Spleen (tissue), 11 donors: ENCODE measurements around the gene RARA. TPM values are rescaled to one million over a fixed set of nuclear protein-coding genes. Genes with fewer than 3 reads are reported as not detected.
A peak's percentile ranks its signal among the peaks of the same experiment; 100 is the strongest.

ENCODE experiments used
- DNase-seq: peaks from one replicate; pipeline ENCODE4 v3.0.0-alpha.2; 2020
- H3K27ac ChIP-seq, 8 donors: fragments of 200-600 bp; sonication (generic) in 7 of 8; 1 replicate in 4 of 8; 2 replicates in 4 of 8; pipeline versions ENCODE4 v1.5.0 to v1.8.0; 2016 to 2021; ENCODE audit warnings: inconsistent platforms in 4 of 8, mild to moderate bottlenecking in 4 of 8, moderate library complexity in 1 of 8
- H3K27me3 ChIP-seq, 7 donors: fragments of 200-600 bp; sonication (generic) in 6 of 7; replicated peaks in 1 of 7; 1 replicate in 4 of 7; 2 replicates in 3 of 7; pipeline versions ENCODE4 v1.5.0 to v1.8.0; 2016 to 2021; ENCODE audit warnings: inconsistent platforms in 3 of 7, mild to moderate bottlenecking in 1 of 7
- H3K36me3 ChIP-seq, 6 donors: fragments of 200-600 bp; sonication (generic) in 5 of 6; 1 replicate in 4 of 6; 2 replicates in 2 of 6; pipeline versions ENCODE4 v1.5.0 to v1.8.0; 2016 to 2021; ENCODE audit warnings: inconsistent platforms in 2 of 6
- H3K4me1 ChIP-seq, 6 donors: fragments of 200-600 bp; sonication (generic) in 5 of 6; 1 replicate in 3 of 6; 2 replicates in 3 of 6; pipeline versions ENCODE4 v1.5.0 to v1.8.0; 2016 to 2021; ENCODE audit warnings: inconsistent platforms in 3 of 6
- H3K4me3 ChIP-seq, 8 donors: fragments of 200-600 bp; sonication (generic) in 7 of 8; 1 replicate in 4 of 8; 2 replicates in 4 of 8; pipeline versions ENCODE4 v1.5.0 to v1.8.0; 2016 to 2021; ENCODE audit warnings: inconsistent platforms in 4 of 8, mild to moderate bottlenecking in 4 of 8, moderate library complexity in 2 of 8
- H3K9me3 ChIP-seq, 8 donors: fragments of 200-600 bp; sonication (generic) in 7 of 8; 1 replicate in 4 of 8; 2 replicates in 4 of 8; pipeline versions ENCODE4 v1.5.0 to v1.8.0; 2016 to 2021; ENCODE audit warnings: inconsistent platforms in 4 of 8
- CTCF ChIP-seq, 11 experiments: fragments of 200-600 bp in 7 of 11; fragments of 450-650 bp in 4 of 11; sonication (generic) in 4 of 11; IDR thresholded peaks in 8 of 11; conservative IDR thresholded peaks in 3 of 11; 1 replicate in 7 of 11; 2 replicates in 4 of 11; pipeline versions ENCODE4 v1.4.0 to v1.8.0; 2016 to 2021; ENCODE audit warnings: antibody characterized with exemption in 11 of 11, inconsistent platforms in 4 of 11, mild to moderate bottlenecking in 1 of 11
- POLR2A ChIP-seq, 3 donors: fragments of 450-650 bp; IDR thresholded peaks; one replicate each; pipeline ENCODE4 v1.5.1; 2017; ENCODE audit warnings: antibody characterized with exemption in 3 of 3, mild to moderate bottlenecking in 1 of 3
- POLR2AphosphoS5 ChIP-seq, 3 donors: sonication (generic); formaldehyde crosslinking; IDR thresholded peaks; one replicate each; pipeline ENCODE4 v1.5.1; 2017; ENCODE audit warnings: antibody characterized with exemption in 3 of 3
- WGBS, 5 donors: extraction: QIAGEN DNeasy Blood & Tissue Kit in 3 of 5; methylation state at CpG; one replicate each; pipeline versions ENCODE4 v1.1.5 to v1.1.7; 2013 to 2018; 5-methylcytosine and 5-hydroxymethylcytosine counted together
- intact Hi-C: fragments of 100-400 bp; cut with DNase I; formaldehyde crosslinking; loops from one replicate; pipeline ENCODE4 v1.15.0; 2023; ENCODE audit warnings: low total_unique reads
- polyA plus RNA-seq, 3 donors: library from polyadenylated mRNA; stranded (reverse); fragments of 200-250 nt; gene quantifications; one replicate each; pipeline ENCODE4 v1.2.1, GENCODE V29; 2013
- total RNA-seq, 7 donors: library from RNA; depleted of rRNA in 3 of 7; stranded (reverse); fragments of >200 nt in 3 of 7; fragmentation: NEBNext Ultra II Directional in 4 of 7; extraction: Animal tissue kit (Norgen Biotek cat#: 25700) in 4 of 7; gene quantifications; one replicate each; pipeline versions ENCODE4 v1.1.0 to v1.2.1, GENCODE V29; 2016 to 2021
- donor health status: healthy with polysubstance abuse.
- donor health status: DM: no; HTN: no; CAD: no; lungs with moderate emphysema.
- donor health status: DM: no; HTN: no; CAD: no.
- donor health status: Bipolar disorder and iron deficiency.
- donor health status: healthy.
- donor health status: DM: no; HTN: no; CAD: no.
- donor health status: DM: yes; HTN: yes; CAD: no.

The RARA gene
- total and polyA plus RNA-seq, 10 donors: 13.3 to 95.1 (median 58.9) TPM

GRCh38 chr17:40333781-40334448 lies 24.9 kb downstream of the RARA start:
- no peak for TF ChIP-seq POLR2A (IDR thresholded peaks at IDR 0.05)
- TF ChIP-seq POLR2AphosphoS5 (IDR thresholded peaks at IDR 0.05): peak; percentile 36 to 80 (median 40)
- TF ChIP-seq CTCF (IDR thresholded peaks at IDR 0.05 in 8 of 11, conservative IDR thresholded peaks at IDR 0.05 in 3 of 11): no peak
- 53 to 66% (median 64%) methylated on average over 2 to 4 of the region's 4 CpGs for WGBS, 5 donors
- intact Hi-C loops: no loop called here

GRCh38 chr17:40335620-40336019 lies 26.6 kb downstream of the RARA start:
- Histone ChIP-seq H3K4me3 (no peak overlapping the region), H3K27me3 (no peaks in the 10 kb centered on the region), H3K27ac (peak overlapping the region in 5 of 8 donors; percentile 56 to 97 (median 95)), H3K4me1 (peaks cover 76 to 100% (median 100%) of the 10 kb centered on the region in 6 donors), H3K9me3 (no peaks in the 10 kb centered on the region), H3K36me3 (peaks cover 0 to 66% (median 15%) of the 10 kb centered on the region in 6 donors)
- TF ChIP-seq CTCF (IDR thresholded peaks at IDR 0.05 in 8 of 11, conservative IDR thresholded peaks at IDR 0.05 in 3 of 11) (no peak), POLR2AphosphoS5 (IDR thresholded peaks at IDR 0.05) (no peak)
- 86 to 97% (median 93%) methylated on average over 8 of the region's 8 CpGs for WGBS, 5 donors
- no peak for DNase-seq
- intact Hi-C loops: no loop called here

More at GRCh38 chr17:40333781-40334448, 24.9 kb downstream of the RARA start:
- Histone ChIP-seq H3K36me3 (peaks cover 0 to 51% (median 15%) of the 10 kb centered on the region in 6 donors), H3K4me1 (peaks cover 77 to 100% (median 100%) of the 10 kb centered on the region in 6 donors), H3K9me3 (no peaks in the 10 kb centered on the region), H3K4me3 (peak overlapping the region in 2 of 8 donors; percentile 6 to 47), H3K27me3 (no peaks in the 10 kb centered on the region), H3K27ac (peak overlapping the region; percentile 6 to 97 (median 85))
- DNase-seq: no peak

GRCh38 chr17:40337351-40337750 lies 28.4 kb downstream of the RARA start:
- no peak for TF ChIP-seq POLR2A (IDR thresholded peaks at IDR 0.05)
- intact Hi-C loops: no loop called here
- Histone ChIP-seq H3K4me1 (peaks cover 65 to 100% (median 91%) of the 10 kb centered on the region in 6 donors), H3K4me3 (peak overlapping the region in 1 of 8 donors; percentile 29), H3K27me3 (no peaks in the 10 kb centered on the region), H3K27ac (peak overlapping the region in 7 of 8 donors; percentile 15 to 97 (median 95)), H3K36me3 (peaks cover 0 to 49% (median 0%) of the 10 kb centered on the region in 6 donors), H3K9me3 (no peaks in the 10 kb centered on the region)
- no peak for DNase-seq
- WGBS, 5 donors: 67 to 78% (median 68%) methylated on average over 8 of the region's 8 CpGs

GRCh38 chr17:40338058-40338457 lies 29.1 kb downstream of the RARA start:
- Histone ChIP-seq H3K27me3 (no peaks in the 10 kb centered on the region), H3K9me3 (no peaks in the 10 kb centered on the region), H3K4me3 (peak overlapping the region in 1 of 8 donors; percentile 29), H3K4me1 (peaks cover 59 to 100% (median 91%) of the 10 kb centered on the region in 6 donors), H3K27ac (peak overlapping the region in 7 of 8 donors; percentile 36 to 97 (median 95)), H3K36me3 (peaks cover 0 to 42% (median 0%) of the 10 kb centered on the region in 6 donors)
- no peak for DNase-seq
- intact Hi-C loops: no loop called here
- 54 to 70% (median 56%) methylated on average over 5 of the region's 5 CpGs for WGBS, 5 donors
- TF ChIP-seq CTCF (IDR thresholded peaks at IDR 0.05 in 8 of 11, conservative IDR thresholded peaks at IDR 0.05 in 3 of 11): no peak
- TF ChIP-seq POLR2AphosphoS5 (IDR thresholded peaks at IDR 0.05): peak in 1 of 3 donors; percentile 54
